GM18505 (cell line): ENCODE results near the gene CHMP3.

Experiments
- ATAC-seq: cut with Tn5 transposase; IDR thresholded peaks from one replicate; pipeline ENCODE4 v1.9.1; 2021; ENCODE audit not compliant: unreplicated experiment
- POLR2A ChIP-seq: IDR thresholded peaks from 4 replicates; pipeline ENCODE4 v1.6.1; 2011; ENCODE audit warnings: borderline replicate concordance; ENCODE audit not compliant: insufficient read depth, insufficient read length; ENCODE audit errors: extremely low read depth

Gene CHMP3

DNA sequence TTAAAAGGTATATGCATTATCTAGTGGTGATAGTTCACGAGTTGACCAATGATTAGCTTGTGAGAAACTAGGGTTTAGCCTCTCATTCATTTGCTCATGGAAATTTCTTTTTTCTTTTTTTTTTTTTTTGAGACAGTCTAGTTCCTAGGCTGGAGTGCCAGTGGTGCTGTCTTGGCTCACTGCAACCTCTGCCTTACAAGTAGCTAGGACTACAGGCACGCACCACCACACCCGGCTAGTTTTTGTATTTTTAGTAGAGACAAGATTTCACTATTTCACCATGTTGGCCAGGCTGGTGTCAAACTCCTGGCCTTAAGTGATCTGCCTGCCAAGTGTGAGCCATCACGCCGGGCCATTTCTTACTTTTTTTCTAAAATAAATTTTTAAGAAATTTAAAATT, 108.1 kb downstream of the CHMP3 start:
- no peak for ATAC-seq
- TF ChIP-seq POLR2A = no peak

DNA sequence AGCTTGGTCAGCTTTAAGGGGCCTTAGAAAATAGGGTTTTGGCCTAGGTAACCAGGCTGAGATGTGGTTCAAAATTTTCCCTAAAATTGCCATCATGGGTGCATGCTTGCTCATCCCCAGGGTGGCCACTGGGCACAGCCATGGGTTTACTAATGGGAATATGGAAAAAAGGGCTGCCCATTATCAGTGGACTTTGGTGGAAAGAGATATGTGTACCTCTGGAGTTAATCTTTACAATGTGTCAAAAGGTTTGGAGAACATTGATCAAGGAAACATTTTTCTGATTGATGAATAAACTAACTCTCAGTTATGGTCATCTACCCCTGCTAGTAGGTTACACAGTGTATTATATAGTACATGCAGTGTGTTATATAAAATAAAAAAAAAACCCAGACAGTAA, 109.0 kb downstream of the CHMP3 start:
- no peak for TF ChIP-seq POLR2A
- ATAC-seq = no peak

DNA sequence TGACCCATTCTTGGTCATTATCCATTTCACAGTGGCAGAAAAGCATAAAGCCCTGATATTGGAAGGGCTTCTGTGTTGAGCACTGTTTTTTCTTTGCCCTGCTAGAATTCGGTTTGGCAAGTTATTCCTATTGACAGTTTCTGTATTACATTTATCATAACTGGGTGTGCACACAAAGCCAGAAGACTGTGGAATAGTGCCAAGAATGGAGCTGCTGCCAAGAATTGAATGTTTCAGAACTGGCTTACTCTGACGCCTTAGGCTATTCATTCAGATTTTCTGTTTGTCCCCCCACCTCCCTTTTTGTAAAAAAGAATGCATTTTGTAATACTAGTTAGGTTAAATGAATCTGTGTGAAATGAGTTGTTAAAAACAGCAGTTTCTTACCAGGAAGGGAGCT, 109.4 kb downstream of the CHMP3 start:
- TF ChIP-seq POLR2A = no peak

More for the DNA sequence above, 109.4 kb downstream of the CHMP3 start:
- no peak for ATAC-seq
